Measurements from ENCODE around the gene GOLGA6L2.
"Not testable (repeated sequence)": the region's sequence is repeated elsewhere in the genome, so short reads cannot be mapped to it uniquely, and the experiment has no call there.

The GOLGA6L2 gene

GRCh38 chr15:23447107-23447500 lies at the start of gene GOLGA6L2:
Gene GOLGA6L2 (minus strand): TSS chr15:23447243. CDS start chr15:23447181, 62 bp downstream.
- no peak for DNase-seq

GRCh38 chr15:23484870-23485269 lies 37.8 kb upstream of the GOLGA6L2 start:
- no peak for DNase-seq

- DNase-seq: no peak
Observed at GRCh38 chr15:23483821-23484299, 36.8 kb upstream of the GOLGA6L2 start.

GRCh38 chr15:23482764-23483489 lies 35.9 kb upstream of the GOLGA6L2 start:
- DNase-seq: no peak

- DNase-seq: no peak
Observed at GRCh38 chr15:23482228-23482627, 35.2 kb upstream of the GOLGA6L2 start.

GRCh38 chr15:23477920-23478319 lies 30.9 kb upstream of the GOLGA6L2 start:
- DNase-seq: no peak

GRCh38 chr15:23472678-23473077 lies 25.6 kb upstream of the GOLGA6L2 start:
- DNase-seq: no peak

- DNase-seq: no peak
Observed at GRCh38 chr15:23472033-23472432, 25.0 kb upstream of the GOLGA6L2 start.

- no peak for DNase-seq
Observed at GRCh38 chr15:23467110-23467600, 20.1 kb upstream of the GOLGA6L2 start.

- DNase-seq: no peak
Observed at GRCh38 chr15:23457890-23458289, 10.8 kb upstream of the GOLGA6L2 start.

GRCh38 chr15:23446215-23447106 lies 582 bp downstream of the GOLGA6L2 start:
- DNase-seq: no peak

- no peak for DNase-seq
Observed at GRCh38 chr15:23444269-23444668, 2.8 kb downstream of the GOLGA6L2 start.

- DNase-seq: no peak
Observed at GRCh38 chr15:23441204-23441603, 5.8 kb downstream of the GOLGA6L2 start.

- DNase-seq: no peak
Observed at GRCh38 chr15:23440596-23440995, 6.4 kb downstream of the GOLGA6L2 start.

GRCh38 chr15:23439513-23439912 lies 7.5 kb downstream of the GOLGA6L2 start:
- no peak for DNase-seq

- no peak for DNase-seq
Observed at GRCh38 chr15:23438816-23439466, 8.1 kb downstream of the GOLGA6L2 start.

- DNase-seq: no peak
Observed at GRCh38 chr15:23437673-23438072, 9.4 kb downstream of the GOLGA6L2 start.

- DNase-seq: no peak
Observed at GRCh38 chr15:23437146-23437545, 9.9 kb downstream of the GOLGA6L2 start.

- DNase-seq: no peak
Observed at GRCh38 chr15:23436421-23436820, 10.6 kb downstream of the GOLGA6L2 start.

GRCh38 chr15:23434699-23435098 lies 12.3 kb downstream of the GOLGA6L2 start:
- not testable (repeated sequence) for DNase-seq

GRCh38 chr15:23425327-23425726 lies 21.7 kb downstream of the GOLGA6L2 start:
- not testable (repeated sequence) for DNase-seq

- no peak for DNase-seq
Observed at GRCh38 chr15:23424111-23424904, 22.7 kb downstream of the GOLGA6L2 start.

Data from NCI-H2107 (cell line).